BLaER1 treated with 17β-estradiol and CSF1 and Interleukin-3, amounts not matched to agents 10 nM and 100 nM (cell line): ENCODE results near the gene CCT6B.
"Not testable (repeated sequence)": the region's sequence is repeated elsewhere in the genome, so short reads cannot be mapped to it uniquely, and the experiment has no call there.

ENCODE experiments used
- H3K27ac ChIP-seq, 11 experiments: shearing (Covaris generic); formaldehyde crosslinking; 2 replicates each; pipeline ENCODE4 v1.8.1; 2022
- H3K27me3 ChIP-seq, 11 experiments: shearing (Covaris generic); formaldehyde crosslinking; 2 replicates each; pipeline ENCODE4 v1.8.1; 2022
- H3K36me3 ChIP-seq, 11 experiments: shearing (Covaris generic); formaldehyde crosslinking; 2 replicates each; pipeline ENCODE4 v1.8.1; 2022
- H3K4me1 ChIP-seq, 10 experiments: shearing (Covaris generic); formaldehyde crosslinking; 2 replicates each; pipeline ENCODE4 v1.8.1; 2022
- H3K4me2 ChIP-seq, 11 experiments: shearing (Covaris generic); formaldehyde crosslinking; 2 replicates each; pipeline ENCODE4 v1.8.1; 2022
- H3K4me3 ChIP-seq, 10 experiments: shearing (Covaris generic); formaldehyde crosslinking; 2 replicates each; pipeline ENCODE4 v1.8.1; 2022
- H3K9ac ChIP-seq, 11 experiments: shearing (Covaris generic); formaldehyde crosslinking; 2 replicates each; pipeline ENCODE4 v1.8.1; 2022
- H3K9me3 ChIP-seq, 11 experiments: shearing (Covaris generic); formaldehyde crosslinking; replicated peaks in 1 of 11; 2 replicates each; pipeline ENCODE4 v1.8.1; 2022
- H4K20me1 ChIP-seq, 11 experiments: shearing (Covaris generic); formaldehyde crosslinking; 2 replicates each; pipeline ENCODE4 v1.8.1; 2022
- Cebpa-rat ChIP-seq, 11 experiments: shearing (Covaris generic); IDR thresholded peaks; 2 replicates each; pipeline ENCODE4 v1.8.1; 2022

CCT6B gene

GRCh38 chr17:34974794-34975785 is 13.8 kb upstream of the CCT6B start:
- H3K4me1 ChIP-seq, result peaks cover 9 to 23% (median 13%) of the 10 kb centered on the region in 10 experiments
- H3K27me3 ChIP-seq, result no peaks in the 10 kb centered on the region
- no peaks in the 10 kb centered on the region; a peak in 1 of 22 replicates for H4K20me1 ChIP-seq
- no peak for TF ChIP-seq Cebpa-rat (IDR thresholded peaks at IDR 0.05)
- H3K36me3 ChIP-seq, result peaks cover 0 to 2% (median 0%) of the 10 kb centered on the region in 11 experiments; a peak in 2 of 22 replicates
- no peak overlapping the region for H3K4me2 ChIP-seq
- no peak overlapping the region for H3K27ac ChIP-seq
- no peak overlapping the region for H3K4me3 ChIP-seq
- no peak overlapping the region for H3K9ac ChIP-seq
- no peaks in the 10 kb centered on the region for H3K9me3 ChIP-seq

GRCh38 chr17:34974179-34974578 is 12.9 kb upstream of the CCT6B start:
- Histone ChIP-seq H3K36me3 (peaks cover 0 to 12% (median 3%) of the 10 kb centered on the region in 11 experiments; a peak in 8 of 22 replicates), H3K4me3 (no peak overlapping the region), H3K4me2 (0 out of 22 replicates have a peak overlapping the region, but pooled peaks of 1 of the 11 experiments have one; percentile 1), H3K27ac (no peak overlapping the region), H3K9ac (no peak overlapping the region), H3K9me3 (0 out of 22 replicates have a peak, but pooled peaks cover 0 to 3% (median 0%) of the 10 kb centered on the region in 11 experiments), H3K27me3 (no peaks in the 10 kb centered on the region), H4K20me1 (no peaks in the 10 kb centered on the region; a peak in 1 of 22 replicates), H3K4me1 (peaks cover under 1 to 15% (median 5%) of the 10 kb centered on the region in 10 experiments; a peak in 17 of 20 replicates)
- TF ChIP-seq Cebpa-rat (IDR thresholded peaks at IDR 0.05), result no peak

- TF ChIP-seq Cebpa-rat (IDR thresholded peaks at IDR 0.05), result no peak
- H3K4me3 ChIP-seq, result no peak overlapping the region
- no peak overlapping the region for H3K27ac ChIP-seq
- H3K4me2 ChIP-seq, result no peak overlapping the region
- peaks cover 4 to 7% (median 5%) of the 10 kb centered on the region in 11 experiments; a peak in 13 of 22 replicates for H3K36me3 ChIP-seq
- no peaks in the 10 kb centered on the region for H3K27me3 ChIP-seq
- peaks cover 15 to 22% (median 19%) of the 10 kb centered on the region in 10 experiments for H3K4me1 ChIP-seq
- H3K9me3 ChIP-seq, result no peaks in the 10 kb centered on the region
- H3K9ac ChIP-seq, result no peak overlapping the region
- no peaks in the 10 kb centered on the region; a peak in 1 of 22 replicates for H4K20me1 ChIP-seq
Observed at GRCh38 chr17:34958438-34958837, 2.8 kb downstream of the CCT6B start.

- H3K27ac ChIP-seq, H3K9me3 ChIP-seq, H3K4me2 ChIP-seq, H3K4me3 ChIP-seq, H4K20me1 ChIP-seq, H3K9ac ChIP-seq, H3K36me3 ChIP-seq, H3K27me3 ChIP-seq, H3K4me1 ChIP-seq: not testable (repeated sequence)
Observed at GRCh38 chr17:34950780-34951179, 10.5 kb downstream of the CCT6B start.

- Histone ChIP-seq H3K36me3 (no peaks in the 10 kb centered on the region), H3K4me2 (0 out of 22 replicates have a peak overlapping the region, but pooled peaks of 1 of the 11 experiments have one; percentile 23), H4K20me1 (no peaks in the 10 kb centered on the region), H3K9ac (no peak overlapping the region), H3K27ac (no peak overlapping the region), H3K4me1 (peaks cover 0 to 6% (median 0%) of the 10 kb centered on the region in 10 experiments; a peak in 2 of 20 replicates), H3K27me3 (no peaks in the 10 kb centered on the region), H3K9me3 (no peaks in the 10 kb centered on the region), H3K4me3 (no peak overlapping the region)
- TF ChIP-seq Cebpa-rat (IDR thresholded peaks at IDR 0.05), result no peak
Observed at GRCh38 chr17:34930283-34930682, 31.0 kb downstream of the CCT6B start.

DNA sequence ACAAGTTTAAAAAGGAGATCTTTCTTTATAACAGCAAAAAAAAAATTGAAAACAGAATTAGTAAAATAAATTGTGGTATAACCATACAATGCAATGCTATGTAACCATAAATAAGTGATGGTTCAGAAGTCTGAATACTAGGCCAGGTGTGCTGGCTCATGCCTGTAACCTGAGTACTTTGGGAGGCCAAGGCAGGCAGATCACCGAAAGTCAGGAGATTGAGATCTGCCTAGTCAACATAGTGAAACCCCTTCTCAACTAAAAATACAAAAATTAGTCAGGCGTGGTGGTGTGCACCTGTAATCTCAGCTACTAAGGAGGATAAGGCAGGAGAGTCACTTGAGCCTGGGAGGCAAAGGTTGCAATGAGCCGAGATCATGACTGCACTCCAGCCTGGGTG is 34.6 kb downstream of the CCT6B start:
- no peak overlapping the region for H3K4me2 ChIP-seq

GRCh38 chr17:34920676-34921075 is 40.6 kb downstream of the CCT6B start:
- Histone ChIP-seq H3K9ac (no peak overlapping the region), H3K27ac (no peak overlapping the region), H3K4me2 (peak overlapping the region in 2 of 11 experiments; percentile 32 to 37; a peak in 2 of 22 replicates), H3K27me3 (no peaks in the 10 kb centered on the region), H3K36me3 (no peaks in the 10 kb centered on the region), H3K4me3 (no peak overlapping the region), H3K4me1 (peaks cover 0 to 6% (median 0%) of the 10 kb centered on the region in 10 experiments; a peak in 2 of 20 replicates), H4K20me1 (no peaks in the 10 kb centered on the region), H3K9me3 (no peaks in the 10 kb centered on the region)
- no peak for TF ChIP-seq Cebpa-rat (IDR thresholded peaks at IDR 0.05)

More for the DNA sequence above, 34.6 kb downstream of the CCT6B start:
- H3K4me1 ChIP-seq, result peaks cover 0 to 6% (median 0%) of the 10 kb centered on the region in 10 experiments; a peak in 2 of 20 replicates
- no peak overlapping the region for H3K4me3 ChIP-seq
- no peak overlapping the region for H3K27ac ChIP-seq
- no peaks in the 10 kb centered on the region for H3K27me3 ChIP-seq
- H4K20me1 ChIP-seq, result no peaks in the 10 kb centered on the region
- no peaks in the 10 kb centered on the region for H3K36me3 ChIP-seq
- H3K9ac ChIP-seq, result no peak overlapping the region
- no peak for TF ChIP-seq Cebpa-rat (IDR thresholded peaks at IDR 0.05)
- H3K9me3 ChIP-seq, result no peaks in the 10 kb centered on the region

- Histone ChIP-seq H3K4me2 (peak overlapping the region in 1 of 11 experiments; percentile 1; a peak in 1 of 22 replicates), H3K36me3 (no peaks in the 10 kb centered on the region), H3K4me3 (no peak overlapping the region), H3K4me1 (peaks cover 0 to 17% (median 0%) of the 10 kb centered on the region in 10 experiments; a peak in 6 of 20 replicates), H3K27ac (no peak overlapping the region), H3K9ac (no peak overlapping the region), H3K9me3 (no peaks in the 10 kb centered on the region), H4K20me1 (no peaks in the 10 kb centered on the region), H3K27me3 (no peaks in the 10 kb centered on the region)
- no peak for TF ChIP-seq Cebpa-rat (IDR thresholded peaks at IDR 0.05)
Observed at GRCh38 chr17:34917381-34917780, 43.9 kb downstream of the CCT6B start.

- no peak overlapping the region for H3K4me3 ChIP-seq
- H3K9ac ChIP-seq, result no peak overlapping the region
- no peaks in the 10 kb centered on the region for H3K9me3 ChIP-seq
- no peak overlapping the region for H3K4me2 ChIP-seq
- H3K27ac ChIP-seq, result no peak overlapping the region
- peaks cover 0 to 17% (median 0%) of the 10 kb centered on the region in 10 experiments; a peak in 6 of 20 replicates for H3K4me1 ChIP-seq
- no peaks in the 10 kb centered on the region for H3K36me3 ChIP-seq
- no peak for TF ChIP-seq Cebpa-rat (IDR thresholded peaks at IDR 0.05)
- no peaks in the 10 kb centered on the region for H3K27me3 ChIP-seq
- H4K20me1 ChIP-seq, result no peaks in the 10 kb centered on the region
Observed at GRCh38 chr17:34916120-34916519, 45.1 kb downstream of the CCT6B start.
